HG03064 (cell line): ENCODE data around the gene AKAIN1.

ENCODE experiments used
- ATAC-seq: cut with Tn5 transposase; IDR thresholded peaks from one replicate; pipeline ENCODE4 v1.9.1; 2021; ENCODE audit warnings: low read depth; ENCODE audit not compliant: unreplicated experiment

The AKAIN1 gene

DNA sequence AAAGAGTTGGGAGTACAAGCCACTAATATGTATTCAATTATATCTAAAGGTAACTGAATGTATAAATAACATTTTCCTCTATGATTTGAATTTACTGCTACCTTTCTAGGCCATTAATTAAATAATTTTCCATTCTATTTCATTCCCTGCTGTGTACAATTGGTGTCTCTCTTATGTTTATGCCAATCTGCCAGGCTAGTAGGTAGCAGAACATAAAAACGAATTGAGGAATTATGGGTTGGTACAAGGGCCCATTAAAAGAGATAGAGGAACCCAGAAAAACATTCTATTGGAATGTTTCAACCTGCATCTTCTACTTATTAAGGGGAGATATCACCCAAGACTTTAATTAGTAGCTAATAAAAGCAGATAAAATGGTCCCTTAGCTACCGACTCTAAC lies 32.2 kb downstream of the AKAIN1 start:
- ATAC-seq, result no peak

GRCh38 chr18:5162111-5162510 lies 34.9 kb downstream of the AKAIN1 start:
- no peak for ATAC-seq

- no peak for ATAC-seq
Observed at GRCh38 chr18:5159080-5159479, 38.0 kb downstream of the AKAIN1 start.

- no peak for ATAC-seq
Observed at GRCh38 chr18:5158587-5158986, 38.5 kb downstream of the AKAIN1 start.

DNA sequence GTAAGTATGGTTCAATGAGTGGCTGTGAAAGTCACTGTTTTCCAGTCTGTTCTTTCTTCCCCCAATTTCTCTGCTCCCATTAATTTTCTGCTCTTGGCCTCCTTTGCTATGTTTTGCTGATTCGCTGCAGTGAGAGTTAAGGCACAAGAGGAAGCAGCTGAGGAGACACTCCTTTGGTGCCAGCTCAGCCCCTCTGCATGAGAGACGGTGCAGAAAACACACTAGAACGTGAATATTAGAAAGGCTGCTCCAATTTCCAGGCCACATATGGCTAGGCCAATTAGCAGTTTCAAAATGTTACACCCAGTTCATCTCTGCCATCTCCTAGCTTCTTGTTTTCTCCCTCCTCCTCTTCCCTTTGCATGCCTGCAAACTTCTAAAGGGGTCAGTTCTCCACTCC lies 38.9 kb downstream of the AKAIN1 start:
- no peak for ATAC-seq

DNA sequence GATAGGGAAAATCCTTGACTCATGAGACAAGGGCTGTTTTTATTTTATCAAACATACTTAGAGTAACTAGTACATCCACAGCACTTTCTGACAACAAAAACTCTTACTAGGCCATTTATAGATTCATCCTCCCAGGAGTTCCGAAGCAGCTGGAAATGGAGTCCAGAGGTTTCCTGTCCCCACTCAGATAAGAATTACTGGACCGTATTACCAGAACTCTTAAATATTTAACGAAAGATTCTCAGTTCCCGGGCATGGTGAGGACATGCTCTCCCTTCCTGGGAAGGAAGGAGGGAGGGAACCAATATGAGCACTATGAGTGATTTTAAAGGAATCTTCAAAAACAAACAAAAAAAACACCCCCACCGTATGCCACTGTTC lies 41.2 kb downstream of the AKAIN1 start:
- no peak for ATAC-seq

DNA sequence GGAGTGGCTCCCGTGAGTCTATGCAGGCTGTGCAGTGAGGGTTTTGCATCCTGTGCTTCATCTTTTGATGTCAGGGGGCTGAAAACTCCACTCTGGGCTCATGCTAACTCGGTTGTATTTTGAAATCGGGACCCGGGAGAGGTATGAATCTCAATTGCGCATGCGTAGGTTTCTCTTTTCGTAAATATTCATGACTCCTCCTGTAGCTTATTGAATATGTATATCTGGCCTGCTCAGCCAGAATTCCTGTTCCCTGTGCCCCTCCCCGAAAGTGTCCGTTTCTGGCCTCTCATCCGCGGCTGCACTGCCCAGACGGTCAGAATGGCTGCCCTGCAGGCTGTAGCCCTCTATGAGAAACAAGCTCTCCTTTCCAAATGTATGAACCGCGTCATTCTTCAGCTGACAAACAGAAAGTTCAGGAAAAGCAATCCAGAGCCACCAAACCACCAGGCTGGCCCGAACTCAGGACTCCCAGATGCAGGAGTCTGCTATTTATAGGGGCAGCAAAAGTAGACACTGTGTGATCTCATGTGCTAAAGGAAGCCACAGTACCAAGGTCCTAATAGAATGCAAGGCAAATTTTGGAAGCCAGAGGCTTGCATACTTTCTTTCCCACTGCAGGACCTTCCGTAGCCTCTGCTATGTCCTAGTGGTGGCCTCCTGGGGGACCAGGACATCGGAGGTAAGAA lies 41.7 kb downstream of the AKAIN1 start:
- ATAC-seq, result no peak

- ATAC-seq, result no peak
Observed at GRCh38 chr18:5152343-5153020, 44.6 kb downstream of the AKAIN1 start.

GRCh38 chr18:5150894-5151293 lies 46.2 kb downstream of the AKAIN1 start:
- ATAC-seq, result no peak

GRCh38 chr18:5146093-5146492 lies 51.0 kb downstream of the AKAIN1 start:
- no peak for ATAC-seq

- no peak for ATAC-seq
Observed at GRCh38 chr18:5145168-5145825, 51.8 kb downstream of the AKAIN1 start.

DNA sequence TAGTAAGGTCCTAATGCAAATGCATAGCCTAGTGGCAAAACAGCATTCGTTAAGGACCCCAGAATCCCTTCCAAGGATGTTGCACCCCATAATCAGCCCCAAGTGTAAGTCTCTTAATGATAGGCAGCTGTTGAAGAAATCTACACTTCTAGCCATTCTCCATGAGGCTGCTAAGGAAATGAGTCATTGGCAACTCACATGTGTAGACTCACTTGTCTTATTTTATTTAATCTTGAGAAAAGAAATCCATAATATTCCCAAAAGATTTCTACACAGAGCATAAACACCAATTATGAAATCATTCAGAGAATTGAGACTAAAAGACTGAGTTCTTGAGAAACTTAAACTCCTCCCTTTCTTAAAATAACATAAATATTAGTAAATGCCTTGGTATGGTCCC lies 52.4 kb downstream of the AKAIN1 start:
- ATAC-seq, result no peak

GRCh38 chr18:5142859-5143258 lies 54.2 kb downstream of the AKAIN1 start:
- no peak for ATAC-seq

DNA sequence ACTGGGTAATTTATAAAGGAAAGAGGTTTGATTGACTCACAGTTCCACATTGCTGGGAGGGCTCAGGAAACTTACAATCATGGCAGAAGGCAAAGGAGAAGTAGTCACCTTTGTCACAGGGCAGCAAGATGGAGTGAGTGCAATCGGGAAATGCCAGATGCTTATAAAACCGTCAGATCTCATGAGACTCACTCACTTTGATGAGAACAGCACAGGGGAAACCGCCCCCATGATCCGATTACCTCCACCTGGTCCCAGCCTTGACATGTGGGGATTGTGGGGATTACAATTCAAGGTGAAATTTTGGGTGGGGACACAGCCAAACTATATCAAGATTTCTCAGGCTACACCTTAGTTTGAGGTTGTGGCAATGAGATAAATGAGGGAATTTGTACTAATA lies 54.9 kb downstream of the AKAIN1 start:
- no peak for ATAC-seq

- no peak for ATAC-seq
Observed at GRCh38 chr18:5137261-5137660, 59.8 kb downstream of the AKAIN1 start.

DNA sequence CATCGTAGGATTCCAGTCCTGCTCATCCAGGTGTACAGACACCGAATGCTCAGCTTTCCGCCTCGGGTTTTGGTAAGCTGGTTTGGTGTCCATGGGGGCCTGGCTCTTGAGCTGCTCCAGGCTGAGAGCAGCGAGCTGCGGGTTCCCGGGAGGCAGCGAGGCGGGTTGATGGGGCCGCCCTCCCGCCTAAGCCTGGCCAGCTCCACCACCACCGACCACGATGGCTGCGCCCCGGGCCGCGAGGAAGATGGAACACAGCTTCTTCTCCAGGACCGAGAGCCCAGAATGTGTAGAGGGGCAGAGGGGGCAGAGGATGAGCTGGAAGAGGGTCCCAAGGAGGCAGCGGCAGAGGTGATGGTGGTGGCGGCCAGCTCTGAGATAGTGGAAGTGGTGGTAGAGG lies 64.1 kb downstream of the AKAIN1 start:
- ATAC-seq, result no peak

- no peak for ATAC-seq
Observed at GRCh38 chr18:5122272-5122671, 74.8 kb downstream of the AKAIN1 start.

DNA sequence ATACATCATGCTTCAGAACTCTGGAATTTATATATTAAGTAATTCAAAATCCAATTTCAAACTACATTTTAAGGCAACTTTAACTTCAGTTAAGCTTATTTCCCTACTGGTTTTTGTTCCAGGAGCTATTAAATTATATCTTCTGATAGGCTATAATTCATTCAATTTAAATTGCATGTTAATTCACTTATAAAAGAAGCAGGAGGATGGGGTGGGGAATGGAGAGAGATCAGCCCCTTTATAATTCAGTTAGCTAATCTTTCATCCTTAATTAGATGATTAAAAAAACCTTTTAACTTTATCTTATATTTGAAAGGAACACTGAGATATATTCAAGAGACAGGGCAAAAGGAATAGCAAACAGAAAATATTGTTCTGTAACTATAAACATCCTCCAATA lies 86.8 kb downstream of the AKAIN1 start:
- ATAC-seq, result no peak

DNA sequence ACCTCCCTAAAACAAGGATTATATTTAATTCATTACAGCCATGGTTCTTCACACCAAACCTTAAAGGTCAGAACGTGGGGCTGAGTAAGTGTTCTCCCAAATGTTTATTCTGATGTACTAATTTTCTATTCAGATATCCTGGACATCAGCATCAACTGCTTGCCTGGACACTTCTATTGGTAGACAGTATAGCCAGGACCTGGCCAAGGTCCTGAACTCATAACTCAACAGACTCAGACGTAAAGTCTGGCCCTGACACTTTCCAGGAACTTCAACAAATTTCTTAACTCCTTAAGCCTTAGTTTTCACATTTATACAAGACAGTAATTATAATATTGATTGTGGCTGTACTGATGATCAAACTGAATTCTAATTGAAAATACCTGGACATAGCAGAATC lies 89.1 kb downstream of the AKAIN1 start:
- no peak for ATAC-seq

DNA sequence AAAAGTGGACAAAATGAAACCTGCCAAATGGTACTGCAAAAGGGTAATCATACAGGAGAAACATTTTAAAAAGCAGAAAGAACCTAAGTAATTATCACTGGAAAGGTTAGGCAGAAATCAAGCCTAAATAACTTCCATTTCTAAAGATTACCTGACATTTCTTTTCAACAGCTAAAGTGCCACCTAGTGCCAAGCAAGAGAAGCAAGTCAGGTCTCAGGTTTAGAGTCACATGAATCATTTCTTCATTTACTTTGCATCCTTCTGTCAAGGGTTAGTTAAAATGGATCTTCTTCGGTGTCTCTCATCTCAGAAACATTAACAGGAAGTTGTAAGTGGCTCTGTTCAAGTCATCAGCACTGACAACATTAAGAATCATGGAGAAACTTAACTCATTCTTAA lies 90.3 kb downstream of the AKAIN1 start:
- no peak for ATAC-seq

GRCh38 chr18:5104246-5104645 lies 92.8 kb downstream of the AKAIN1 start:
- ATAC-seq, result no peak

GRCh38 chr18:5103693-5104092 lies 93.4 kb downstream of the AKAIN1 start:
- no peak for ATAC-seq
